GM19351 (cell line): ENCODE results near the gene CCDC201.

Source experiments
- ATAC-seq: cut with Tn5 transposase; IDR thresholded peaks from one replicate; pipeline ENCODE4 v1.9.1; 2021; ENCODE audit warnings: mild to moderate bottlenecking, moderate library complexity; ENCODE audit not compliant: unreplicated experiment

CCDC201 gene

GRCh38 chr7:45893996-45894664 lies 21.2 kb upstream of the CCDC201 start:
- no peak for ATAC-seq

GRCh38 chr7:45893374-45893995 lies 20.6 kb upstream of the CCDC201 start:
- ATAC-seq: no peak

GRCh38 chr7:45892407-45893035 lies 19.6 kb upstream of the CCDC201 start:
- no peak for ATAC-seq

GRCh38 chr7:45891462-45892402 lies 18.9 kb upstream of the CCDC201 start:
- no peak for ATAC-seq

- ATAC-seq: no peak
Measured at GRCh38 chr7:45890902-45891461, 18.1 kb upstream of the CCDC201 start.

GRCh38 chr7:45890125-45890901 lies 17.4 kb upstream of the CCDC201 start:
- ATAC-seq: no peak

GRCh38 chr7:45889367-45890067 lies 16.6 kb upstream of the CCDC201 start:
- ATAC-seq: no peak

GRCh38 chr7:45888993-45889366 lies 16.1 kb upstream of the CCDC201 start:
- no peak for ATAC-seq

- no peak for ATAC-seq
Measured at GRCh38 chr7:45888185-45888992, 15.5 kb upstream of the CCDC201 start, which contains the start of gene IGFBP1. TSS of gene IGFBP1 (plus strand) at chr7:45888488. CDS start at chr7:45888653, 165 bp downstream.

GRCh38 chr7:45886931-45887667 lies 14.2 kb upstream of the CCDC201 start:
- ATAC-seq: no peak

GRCh38 chr7:45885264-45885882 lies 12.5 kb upstream of the CCDC201 start:
- ATAC-seq: no peak

GRCh38 chr7:45884136-45884535 lies 11.3 kb upstream of the CCDC201 start:
- no peak for ATAC-seq

GRCh38 chr7:45882465-45882810 lies 9.6 kb upstream of the CCDC201 start:
- no peak for ATAC-seq

- no peak for ATAC-seq
Measured at GRCh38 chr7:45881759-45882464, 9.0 kb upstream of the CCDC201 start.

GRCh38 chr7:45881280-45881758 lies 8.4 kb upstream of the CCDC201 start:
- ATAC-seq: no peak

GRCh38 chr7:45880433-45880860 lies 7.6 kb upstream of the CCDC201 start:
- ATAC-seq: no peak
